HG02970 (cell line): Measurements from ENCODE around the gene CRYL1.

ENCODE experiments used
- ATAC-seq: cut with Tn5 transposase; IDR thresholded peaks from one replicate; pipeline ENCODE4 v1.9.1; 2021; ENCODE audit warnings: mild to moderate bottlenecking, moderate library complexity, moderate number of reproducible peaks; ENCODE audit not compliant: unreplicated experiment, low FRiP score

Gene CRYL1

GRCh38 chr13:20497006-20497775 is 28.5 kb downstream of the CRYL1 start:
- ATAC-seq, result no peak

GRCh38 chr13:20495087-20496023 is 30.3 kb downstream of the CRYL1 start:
- no peak for ATAC-seq

- ATAC-seq, result no peak
Measured at GRCh38 chr13:20494656-20495055, 31.0 kb downstream of the CRYL1 start.

- ATAC-seq, result no peak
Measured at GRCh38 chr13:20492641-20493040, 33.0 kb downstream of the CRYL1 start.

- ATAC-seq, result no peak
Measured at GRCh38 chr13:20491926-20492435, 33.7 kb downstream of the CRYL1 start.

- no peak for ATAC-seq
Measured at GRCh38 chr13:20489185-20489820, 36.4 kb downstream of the CRYL1 start.

- ATAC-seq, result no peak
Measured at GRCh38 chr13:20487927-20488326, 37.7 kb downstream of the CRYL1 start.

- no peak for ATAC-seq
Measured at GRCh38 chr13:20482787-20483186, 42.9 kb downstream of the CRYL1 start.

- no peak for ATAC-seq
Measured at GRCh38 chr13:20482275-20482761, 43.3 kb downstream of the CRYL1 start.

- ATAC-seq, result no peak
Measured at GRCh38 chr13:20477394-20477793, 48.3 kb downstream of the CRYL1 start.

GRCh38 chr13:20475927-20476691 is 49.5 kb downstream of the CRYL1 start:
- no peak for ATAC-seq

GRCh38 chr13:20474515-20474914 is 51.1 kb downstream of the CRYL1 start:
- no peak for ATAC-seq

GRCh38 chr13:20473888-20474287 is 51.8 kb downstream of the CRYL1 start:
- ATAC-seq, result no peak

GRCh38 chr13:20473139-20473538 is 52.5 kb downstream of the CRYL1 start:
- no peak for ATAC-seq

GRCh38 chr13:20472531-20472930 is 53.1 kb downstream of the CRYL1 start:
- ATAC-seq, result no peak

- no peak for ATAC-seq
Measured at GRCh38 chr13:20470136-20470535, 55.5 kb downstream of the CRYL1 start.

- no peak for ATAC-seq
Measured at GRCh38 chr13:20466371-20466770, 59.3 kb downstream of the CRYL1 start.

GRCh38 chr13:20465218-20465879 is 60.3 kb downstream of the CRYL1 start:
- no peak for ATAC-seq

- ATAC-seq, result no peak
Measured at GRCh38 chr13:20462921-20463320, 62.7 kb downstream of the CRYL1 start.
